Activated T-helper 1 cell treated with anti-CD3 and anti-CD28 coated beads, Interleukin-2, amount 50 U/mL, for 16 hours (primary cell): ENCODE measurements around the gene THADA.

ENCODE experiments used
- DNase-seq, 2 donors: peaks; one replicate each; pipeline ENCODE4 v3.0.0-alpha.2; 2020; ENCODE audit warnings: low read depth in 1 of 2, low spot score in 1 of 2

Gene THADA

DNA sequence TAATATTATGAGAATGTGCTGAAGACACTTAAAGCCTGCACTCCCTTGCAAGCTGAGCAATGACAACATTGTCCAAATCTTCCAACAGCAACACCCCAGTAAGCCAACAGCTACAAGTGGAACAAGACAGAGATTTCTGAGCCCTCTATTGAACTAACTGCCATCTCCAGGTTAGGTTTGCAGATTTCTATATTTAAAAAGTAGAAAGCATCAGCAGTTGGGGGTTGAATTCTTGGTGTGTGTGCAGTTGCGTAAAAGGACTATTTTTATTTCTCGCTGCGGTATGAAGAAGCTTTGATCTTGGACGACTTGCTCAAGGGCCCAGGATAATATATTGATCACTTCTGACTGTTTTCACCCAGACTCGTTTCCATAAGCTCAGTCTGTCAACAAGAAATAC, 263.2 kb downstream of the THADA start:
- no peak for DNase-seq

GRCh38 chr2:43331422-43331821, 264.4 kb downstream of the THADA start:
- DNase-seq = no peak

DNA sequence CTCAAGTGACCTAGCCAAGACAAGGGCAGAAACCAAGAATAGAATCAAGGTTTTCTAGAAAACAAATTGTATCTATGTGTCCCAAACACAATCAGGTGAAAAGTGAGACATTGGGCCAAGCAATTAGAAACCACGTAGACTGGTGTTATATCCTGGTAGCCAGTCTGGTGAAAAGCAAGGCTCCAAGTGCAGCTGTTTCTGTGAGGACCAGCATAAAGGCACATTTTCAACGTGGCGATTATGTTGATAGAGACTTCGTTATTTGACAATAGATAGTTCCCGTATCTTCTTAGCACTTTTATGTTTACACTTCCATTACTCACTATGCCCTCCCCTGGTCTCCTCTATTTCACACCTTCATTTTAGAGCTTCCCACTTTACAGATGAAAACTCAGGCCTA, 266.2 kb downstream of the THADA start:
- DNase-seq = no peak

DNA sequence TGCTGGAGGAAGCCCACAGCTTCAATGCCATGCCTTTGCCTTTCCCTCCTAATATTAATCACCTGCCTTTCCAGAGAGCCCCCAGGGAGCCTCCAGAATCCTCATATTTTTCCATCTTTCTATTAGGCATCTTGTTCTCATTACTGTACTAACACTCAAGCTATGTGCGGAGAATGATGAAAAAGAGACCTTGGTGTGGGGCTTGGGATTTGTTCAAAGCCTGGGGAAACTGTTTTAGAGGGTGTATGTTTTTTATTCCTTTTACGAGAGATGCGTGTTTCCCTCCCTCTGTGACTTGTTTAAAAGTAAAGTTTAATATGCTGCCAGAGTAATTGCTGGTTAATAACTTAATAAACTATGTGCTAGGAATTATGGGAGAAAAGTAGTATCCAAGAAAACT, 267.0 kb downstream of the THADA start:
- DNase-seq = no peak

- no peak for DNase-seq
Measured at GRCh38 chr2:43328133-43328532, 267.7 kb downstream of the THADA start.

- DNase-seq = no peak
Measured at GRCh38 chr2:43327119-43327518, 268.7 kb downstream of the THADA start.

DNA sequence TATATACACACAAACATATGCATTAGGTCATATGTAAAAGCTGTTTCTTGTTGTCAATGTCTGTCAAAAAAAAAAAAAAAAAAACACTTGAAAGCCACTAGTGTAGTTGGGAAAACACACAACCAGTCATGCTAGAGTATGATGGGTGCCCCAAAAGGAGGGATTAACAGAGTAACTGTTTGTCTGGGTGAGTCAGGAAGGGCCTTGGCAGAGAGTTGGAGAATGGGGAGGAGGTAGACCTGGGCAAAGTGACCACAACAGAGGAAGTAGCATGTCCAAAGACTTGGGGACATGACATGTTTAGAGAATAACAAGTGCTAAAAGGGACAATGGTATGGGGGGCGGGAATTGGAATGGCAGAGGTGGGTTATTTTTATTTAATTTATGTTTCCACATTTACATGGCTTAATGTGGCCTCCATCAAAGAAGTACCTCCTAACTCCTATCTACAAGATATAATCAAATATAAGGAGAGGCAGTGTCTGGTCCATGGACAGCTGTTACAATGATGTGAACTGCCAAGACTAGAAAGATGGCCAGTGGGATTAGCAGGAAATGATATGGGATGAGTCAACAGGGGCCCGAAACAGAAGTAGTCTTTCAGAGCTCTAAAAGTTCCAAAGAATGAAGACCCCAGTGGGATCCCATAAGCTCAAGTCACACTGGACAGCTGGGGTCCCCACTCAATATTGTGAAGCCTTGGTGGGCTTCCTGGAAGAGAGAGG, 269.6 kb downstream of the THADA start:
- no peak for DNase-seq

GRCh38 chr2:43325107-43325811, 270.6 kb downstream of the THADA start:
- no peak for DNase-seq

DNA sequence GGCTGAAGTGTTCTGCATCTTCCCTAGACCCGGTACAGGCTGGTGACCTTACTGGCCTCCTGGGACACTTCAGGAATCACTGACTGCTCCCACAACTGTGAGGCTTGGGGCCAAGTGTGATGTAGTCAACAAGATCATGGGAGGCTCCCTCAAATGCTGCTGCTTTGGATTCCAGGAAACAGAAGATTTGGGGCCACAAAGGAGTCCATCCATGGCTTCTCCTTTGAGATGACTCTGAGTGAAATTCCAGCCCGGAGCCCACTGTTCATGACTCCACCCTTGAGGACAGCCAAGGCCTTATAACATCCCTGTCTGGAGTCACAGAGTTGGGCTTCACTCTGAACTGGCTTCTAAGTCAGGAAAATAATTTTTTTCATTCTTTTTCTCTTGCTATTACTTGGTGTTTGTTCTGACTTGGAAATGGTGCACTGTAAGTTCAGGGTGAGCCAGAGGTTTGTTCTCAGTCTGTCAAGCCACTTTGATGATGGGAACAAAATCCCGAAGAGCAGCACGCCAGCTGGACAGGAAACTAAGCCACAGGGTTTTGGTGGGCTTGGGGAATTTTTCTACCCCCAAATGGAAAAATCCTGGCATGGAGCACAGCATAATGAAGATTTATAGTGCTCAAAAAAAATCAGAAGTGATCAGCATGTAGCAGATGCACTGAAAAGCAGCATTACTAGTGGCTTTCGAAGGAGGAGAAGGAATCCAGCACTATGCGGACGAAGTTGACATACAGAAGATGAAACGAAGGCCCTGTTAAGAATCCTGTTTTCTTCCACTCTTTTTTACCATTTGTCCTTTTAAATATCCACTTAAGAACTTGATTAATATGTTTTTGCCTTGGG, 271.4 kb downstream of the THADA start:
- DNase-seq = no peak

DNA sequence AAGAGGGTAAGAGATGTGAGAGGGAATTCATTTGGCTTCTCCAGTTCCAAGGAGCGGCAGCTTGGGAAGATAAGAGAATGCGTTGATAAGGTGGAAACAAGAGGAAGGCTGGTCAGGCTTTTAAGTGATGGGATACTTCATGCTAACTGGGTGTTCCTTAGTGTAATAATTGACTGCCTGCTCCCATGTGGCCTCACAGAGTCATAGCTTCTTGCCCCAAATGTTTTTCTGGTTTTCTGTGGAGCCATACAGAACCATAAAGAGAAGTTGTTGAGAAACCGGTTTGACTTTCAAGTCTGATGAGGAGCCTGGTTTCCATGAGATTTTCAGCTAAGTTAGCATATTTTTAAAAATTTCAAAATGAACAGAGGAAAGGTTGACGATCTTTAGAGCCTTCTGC, 272.0 kb downstream of the THADA start:
- no peak for DNase-seq

DNA sequence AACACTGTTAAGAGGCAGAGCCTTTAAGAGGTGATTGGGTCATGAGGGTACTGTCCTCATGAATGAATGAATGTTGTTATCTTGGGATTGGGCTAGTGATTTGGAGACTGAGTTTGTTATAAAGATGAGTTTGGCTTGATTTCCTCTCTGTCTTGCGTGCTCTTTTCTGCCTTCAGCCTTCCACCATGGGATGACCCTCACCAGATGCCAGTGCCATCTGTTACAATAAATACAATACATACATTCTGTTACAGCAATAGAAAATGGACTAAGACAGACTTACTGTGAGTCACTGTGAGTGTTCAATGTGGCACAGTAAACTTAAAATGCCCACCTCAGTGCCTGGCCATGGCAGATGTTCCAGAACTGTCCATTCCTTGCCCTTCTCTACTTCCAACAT, 274.4 kb downstream of the THADA start:
- no peak for DNase-seq

DNA sequence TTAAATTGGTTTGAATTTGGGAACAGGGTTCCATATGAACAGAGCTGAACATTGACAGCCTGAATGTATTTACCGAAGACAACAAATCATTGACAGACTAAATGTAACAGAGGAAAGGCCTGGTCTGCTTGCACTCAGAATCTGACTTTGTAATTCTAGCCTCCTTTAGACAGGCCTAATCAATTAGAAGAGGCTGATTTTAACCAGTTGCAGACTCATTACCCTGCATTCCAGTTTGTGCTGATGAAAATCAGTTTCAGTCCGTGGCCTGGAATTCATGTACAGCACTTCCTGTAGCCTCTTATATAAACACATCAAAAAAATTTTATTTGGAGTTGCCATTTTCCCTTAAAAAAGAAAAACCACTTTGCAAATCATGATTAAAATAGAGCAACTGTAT, 276.3 kb downstream of the THADA start:
- DNase-seq = no peak

DNA sequence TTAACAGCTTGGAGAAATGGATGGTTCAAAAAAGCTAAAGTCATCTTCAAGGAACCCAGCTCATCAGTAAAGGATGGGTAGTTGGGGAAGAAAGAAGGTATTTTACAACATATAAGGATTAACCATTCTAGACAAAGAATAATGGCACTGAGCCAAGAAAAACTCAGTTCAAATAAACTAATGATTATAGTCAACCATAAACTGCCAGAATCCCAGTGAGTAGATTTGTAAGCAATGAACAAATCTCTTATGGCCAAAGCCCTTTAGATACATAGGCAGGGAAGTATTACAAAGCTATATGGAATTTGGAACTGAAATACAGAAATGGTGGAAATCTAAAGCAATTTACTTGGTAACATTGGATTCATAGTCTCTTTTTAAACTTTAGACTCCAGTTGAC, 277.0 kb downstream of the THADA start:
- no peak for DNase-seq

- DNase-seq = no peak
Measured at GRCh38 chr2:43317680-43318079, 278.2 kb downstream of the THADA start.

GRCh38 chr2:43317194-43317593, 278.6 kb downstream of the THADA start:
- DNase-seq = no peak

DNA sequence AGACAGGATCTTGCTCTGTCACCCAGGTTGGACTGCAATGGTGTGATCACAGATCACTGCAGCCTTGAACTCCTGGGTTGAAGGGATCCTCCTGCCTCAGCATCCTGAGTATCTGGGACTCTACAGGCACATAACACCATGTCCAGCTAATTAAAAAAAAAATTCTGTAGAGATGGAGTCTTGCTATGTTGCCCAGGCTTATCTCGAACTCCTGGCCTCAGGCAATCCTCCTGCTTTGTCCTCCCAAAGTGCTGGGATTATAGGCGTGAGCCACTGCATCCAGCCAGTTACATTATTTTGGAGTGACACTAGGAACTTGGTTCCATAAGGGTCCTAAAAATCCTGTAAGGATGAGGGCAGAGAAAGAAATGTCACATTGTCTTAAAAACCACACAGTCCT, 280.4 kb downstream of the THADA start:
- no peak for DNase-seq

DNA sequence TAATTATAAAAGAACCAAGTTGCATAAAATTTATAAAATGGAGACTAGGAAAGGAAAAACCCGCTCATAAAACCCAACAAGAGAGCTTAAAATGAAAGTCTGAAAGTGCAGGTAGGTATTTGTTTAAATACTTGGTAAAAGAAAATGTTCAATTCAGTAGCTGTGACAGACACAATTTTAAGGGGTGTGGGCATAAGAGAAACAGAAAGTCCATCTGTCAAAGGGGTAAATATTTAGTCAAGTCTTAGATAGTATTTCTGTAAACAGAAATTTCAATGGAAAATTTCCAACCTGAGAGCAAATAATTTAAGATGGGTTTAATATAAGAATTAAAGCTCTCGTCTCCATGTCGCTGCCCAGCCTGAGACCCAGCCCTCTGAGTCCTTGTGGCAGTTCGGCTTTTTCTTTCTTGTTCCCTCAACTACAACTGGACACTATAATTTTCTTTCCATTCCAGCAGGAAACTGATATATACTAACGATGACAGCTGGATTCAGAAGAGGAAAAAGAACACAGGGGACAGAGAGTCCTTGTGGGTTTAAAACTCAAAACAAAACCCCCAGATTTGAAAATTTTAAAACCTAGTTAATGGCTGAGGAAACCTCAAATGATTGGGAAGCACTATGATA, 281.4 kb downstream of the THADA start:
- no peak for DNase-seq

DNA sequence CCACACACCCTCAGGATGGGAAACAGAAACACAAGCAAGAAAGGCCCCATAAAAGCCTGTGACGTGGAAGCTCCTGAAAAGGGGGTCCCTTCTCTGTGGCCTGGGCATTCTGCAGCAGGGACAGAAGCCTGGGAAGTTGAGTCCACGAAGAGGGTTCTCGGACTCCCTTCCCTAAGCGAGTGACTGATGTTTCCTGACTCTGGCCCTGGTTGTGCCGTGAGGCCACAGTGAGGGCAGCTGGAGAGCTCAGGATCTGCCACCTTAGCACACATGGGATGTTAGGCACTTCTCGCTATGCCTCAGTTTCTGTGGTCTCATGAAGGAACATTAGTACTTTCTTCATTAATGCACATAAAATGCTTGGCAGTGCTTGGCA, 282.2 kb downstream of the THADA start:
- no peak for DNase-seq

DNA sequence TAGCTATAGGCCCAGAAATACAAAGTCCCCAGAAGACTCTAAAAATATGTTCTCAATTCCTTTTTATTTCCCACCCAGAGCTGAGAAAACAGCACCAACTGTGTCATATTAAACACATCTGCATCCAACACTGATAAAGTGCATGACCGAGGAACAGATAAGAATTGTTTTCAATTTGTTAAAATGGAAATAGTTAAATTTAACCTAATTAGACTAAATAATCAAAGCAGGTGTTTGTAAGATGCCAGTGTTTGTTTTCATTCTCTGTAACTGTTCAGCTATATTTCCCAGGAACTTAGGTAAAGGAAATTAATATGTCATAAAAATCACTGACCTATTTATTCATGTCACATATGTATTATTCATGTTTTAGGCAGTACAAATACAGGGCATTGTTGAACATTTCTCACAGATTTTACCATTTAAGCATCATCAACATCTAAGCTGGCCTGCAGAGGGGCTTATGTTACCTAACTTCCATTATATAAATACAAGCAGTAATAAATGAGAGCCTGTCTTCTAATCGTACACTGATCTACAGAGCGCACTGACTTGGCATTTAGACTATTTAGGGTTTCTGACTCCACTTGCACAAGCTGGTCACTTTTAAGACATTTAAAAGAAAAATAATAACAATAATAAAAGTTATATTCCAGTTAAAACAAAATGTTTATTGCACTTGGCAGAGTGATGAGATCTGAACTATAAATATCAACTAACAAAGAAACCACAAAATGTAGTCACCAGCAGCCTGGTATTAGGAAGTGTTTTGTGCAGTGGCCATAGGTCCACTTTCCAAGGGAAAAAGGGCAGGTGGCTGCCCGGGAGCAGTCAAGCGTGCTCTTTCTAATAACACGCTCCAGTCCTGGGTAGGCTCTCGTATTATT, 282.8 kb downstream of the THADA start:
- DNase-seq = no peak

DNA sequence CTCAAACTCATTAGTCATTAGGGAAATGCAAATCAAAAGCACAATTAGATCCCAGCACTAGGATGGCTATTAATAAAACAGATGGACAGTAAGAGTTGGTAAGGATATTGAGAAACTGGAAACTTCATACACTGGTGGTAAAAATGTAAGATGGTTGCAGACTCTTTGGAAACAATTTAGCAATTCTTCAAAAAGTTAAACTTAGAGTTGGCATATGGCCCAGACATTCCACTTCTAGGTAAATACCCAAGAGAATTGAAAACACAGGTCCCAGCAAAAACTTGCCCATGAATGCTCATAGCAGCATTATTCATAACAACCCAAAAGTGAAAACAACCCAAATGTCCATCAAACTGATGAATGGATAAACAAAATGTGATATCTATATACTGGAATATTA, 284.6 kb downstream of the THADA start:
- DNase-seq = no peak

- DNase-seq = no peak
Measured at GRCh38 chr2:43309935-43310334, 285.9 kb downstream of the THADA start.
